ENCODE measurements around the gene TMEM236. TPM values are rescaled to one million over a fixed set of nuclear protein-coding genes. Genes with fewer than 3 reads are reported as not detected.
"Not testable (repeated sequence)": the region's sequence is repeated elsewhere in the genome, so short reads cannot be mapped to it uniquely, and the experiment has no call there.

Gene TMEM236, protein sequence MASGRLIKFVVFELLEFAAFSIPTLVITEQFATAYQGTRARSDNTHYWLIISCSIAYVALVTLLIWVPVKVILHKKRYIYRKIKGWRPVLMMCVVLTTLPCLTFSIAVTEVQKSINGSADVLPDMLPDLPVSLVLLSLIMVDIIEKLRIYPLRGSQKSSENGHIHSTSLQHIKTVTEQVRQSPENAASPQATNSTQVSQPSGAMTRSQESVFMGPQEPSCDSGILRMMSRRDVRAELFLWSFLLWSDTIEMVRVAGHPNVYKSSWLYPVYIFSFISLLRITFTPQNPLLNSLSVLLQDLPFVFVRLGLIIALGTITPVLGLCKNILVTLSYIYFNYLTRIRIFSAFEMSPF
- total RNA-seq: under 1 TPM; 0.04 TPM

- ChIA-PET CTCF (no interaction called here), POLR2A (no interaction called here)
Measured at GRCh38 chr10:17751781-17752445, at the start of gene TMEM236. Gene TMEM236, plus strand, starts transcription at chr10:17752201. Its CDS starts 95 bp downstream, at chr10:17752296.

DNA sequence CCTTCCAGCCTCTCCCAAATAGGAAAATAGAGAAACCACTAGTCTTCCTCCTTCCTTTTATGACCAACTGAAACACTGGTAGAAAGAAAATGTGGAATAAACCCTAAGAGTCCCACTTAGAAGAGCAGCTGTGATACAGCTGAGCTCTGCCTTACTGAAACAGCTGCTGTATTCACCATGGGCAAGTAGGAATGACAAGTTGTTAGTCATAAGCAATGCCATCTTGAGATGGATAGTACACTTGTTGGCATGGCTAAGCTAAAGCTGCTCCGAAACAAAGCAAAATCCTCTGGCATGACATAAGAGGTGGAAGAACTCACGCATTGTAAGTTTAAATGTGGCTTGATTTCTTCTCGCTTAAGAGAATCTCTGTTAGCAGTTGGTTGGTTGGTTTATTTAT, 48.3 kb upstream of the TMEM236 start:
- ChIA-PET POLR2A (no interaction called here), CTCF (no interaction called here)

DNA sequence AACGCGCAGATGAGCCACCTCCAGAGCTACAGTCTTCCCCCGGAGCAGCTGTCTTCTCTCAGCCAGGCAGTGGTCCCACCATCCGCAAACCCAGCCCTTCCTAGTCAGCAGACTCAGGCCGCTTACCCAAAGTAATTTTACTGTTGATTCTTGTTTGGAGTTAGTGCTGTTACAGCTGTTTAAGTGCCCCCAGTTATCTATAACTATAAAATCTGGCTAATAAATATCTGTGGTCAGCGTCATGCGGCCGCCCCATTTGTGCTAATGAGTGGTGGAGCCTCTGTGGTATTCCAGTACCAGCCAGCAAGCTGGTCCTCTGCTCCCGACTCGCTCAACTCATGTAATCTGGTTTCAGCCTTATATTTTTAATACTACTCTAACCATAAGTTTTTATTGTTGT, 43.2 kb upstream of the TMEM236 start:
- ChIA-PET CTCF (no interaction called here), POLR2A (no interaction called here)

DNA sequence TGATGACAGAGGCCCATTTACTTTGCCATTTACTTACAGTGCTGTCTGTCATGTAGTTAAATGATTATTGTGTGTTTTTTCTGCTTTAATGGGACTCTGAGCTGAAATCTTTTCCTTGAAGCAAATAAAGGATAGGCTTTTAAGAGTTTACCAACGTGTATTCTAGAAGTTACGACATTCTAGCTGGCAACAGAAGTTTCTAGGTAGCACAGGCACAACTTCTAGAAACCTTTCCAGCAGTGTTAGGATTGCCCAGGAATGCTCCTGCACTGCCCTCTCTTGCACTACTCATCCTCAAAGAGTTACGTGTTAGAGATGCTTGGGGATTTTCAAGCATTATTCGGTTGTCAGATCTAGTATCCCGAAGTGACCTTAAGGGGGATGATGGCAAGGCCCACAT, 42.5 kb upstream of the TMEM236 start:
- POLR2A ChIA-PET: no interaction called here
- CTCF ChIA-PET: no interaction called here

GRCh38 chr10:17710181-17710580, 41.8 kb upstream of the TMEM236 start:
- POLR2A ChIA-PET: no interaction called here
- CTCF ChIA-PET: no interaction called here

GRCh38 chr10:17712053-17712452, 39.9 kb upstream of the TMEM236 start:
- POLR2A ChIA-PET: no interaction called here
- CTCF ChIA-PET: no interaction called here

DNA sequence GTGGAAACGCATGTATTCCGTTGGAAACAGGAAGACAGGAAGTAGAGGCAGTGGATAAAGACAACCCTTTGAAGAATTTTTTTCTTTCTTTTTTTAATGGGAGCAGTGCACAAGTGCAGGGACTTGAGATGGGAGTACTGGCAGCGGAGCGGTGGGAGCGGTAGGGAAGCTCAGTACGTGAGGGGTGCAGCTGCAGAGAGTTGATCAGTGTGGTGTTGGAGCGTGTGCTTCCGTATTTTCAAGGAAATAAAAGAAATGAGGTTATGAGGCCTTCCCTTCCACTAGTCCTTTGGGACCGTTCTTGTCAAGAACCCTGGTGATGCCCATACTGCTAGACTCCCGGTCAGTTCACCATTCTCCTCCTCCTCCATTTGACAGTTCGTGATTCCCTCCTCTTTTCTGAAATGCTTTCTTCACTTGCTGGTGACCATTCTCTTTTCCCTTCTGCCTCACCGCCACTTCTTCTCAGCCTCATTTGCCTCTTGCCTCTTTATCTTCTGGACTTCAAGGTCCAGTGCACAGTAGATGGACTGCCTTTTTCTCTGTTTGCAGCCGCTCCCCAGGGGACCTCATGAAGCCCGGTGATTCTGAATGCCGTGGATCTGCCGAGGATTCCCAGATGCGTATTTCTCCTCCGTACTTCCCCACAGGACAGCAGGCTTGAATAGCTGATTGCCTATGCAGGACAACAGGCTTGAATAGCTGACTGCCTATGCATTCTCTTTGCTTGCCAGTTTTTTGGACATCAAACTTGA, 39.1 kb upstream of the TMEM236 start:
- CTCF ChIA-PET: no interaction called here
- POLR2A ChIA-PET: no interaction called here

GRCh38 chr10:17713758-17714157, 38.2 kb upstream of the TMEM236 start:
- POLR2A ChIA-PET: no interaction called here
- CTCF ChIA-PET: no interaction called here

- ChIA-PET POLR2A (no interaction called here), CTCF (no interaction called here)
Measured at GRCh38 chr10:17716161-17716560, 35.8 kb upstream of the TMEM236 start.

GRCh38 chr10:17722317-17723014, 29.5 kb upstream of the TMEM236 start:
- CTCF ChIA-PET, POLR2A ChIA-PET: not testable (repeated sequence)

DNA sequence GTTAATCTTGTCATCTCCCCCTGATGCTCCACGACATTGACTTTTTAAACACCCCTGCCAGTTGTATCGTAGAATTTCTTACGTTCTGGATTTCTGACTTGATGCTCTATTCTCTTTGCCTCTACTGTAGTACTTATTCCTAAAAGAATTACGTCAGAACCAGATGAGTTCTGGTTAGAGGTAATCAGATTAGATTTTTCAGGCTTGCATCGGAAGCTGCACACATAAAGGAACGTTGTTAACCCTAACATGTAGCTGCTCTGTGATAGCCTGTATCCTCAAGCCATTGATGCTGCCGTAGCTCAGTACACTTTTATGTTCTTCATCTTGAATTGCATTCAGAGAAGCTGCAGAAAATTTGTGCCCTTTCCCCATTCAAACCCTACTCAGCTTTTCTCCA, 26.3 kb upstream of the TMEM236 start:
- CTCF ChIA-PET: no interaction called here
- POLR2A ChIA-PET: no interaction called here

DNA sequence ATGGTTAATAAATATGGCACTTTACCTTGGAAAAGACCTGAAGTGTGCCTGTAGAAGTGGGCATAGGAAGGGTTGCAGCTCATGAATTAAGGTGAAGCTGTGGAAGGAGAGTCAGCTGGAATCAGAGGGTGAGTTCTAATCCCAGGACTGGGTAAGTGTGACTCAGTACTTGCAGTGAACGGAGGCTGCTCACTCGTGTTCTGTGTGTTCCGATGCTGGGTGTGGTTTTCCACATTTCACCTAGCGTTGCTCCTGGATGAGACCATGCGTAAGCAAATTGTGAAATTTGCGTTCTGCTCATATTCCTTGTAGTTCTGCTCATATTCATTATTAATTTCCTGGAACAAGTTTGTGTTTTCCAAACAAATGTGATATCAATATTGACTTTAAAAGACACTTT, 22.4 kb upstream of the TMEM236 start:
- ChIA-PET POLR2A (no interaction called here), CTCF (no interaction called here)

DNA sequence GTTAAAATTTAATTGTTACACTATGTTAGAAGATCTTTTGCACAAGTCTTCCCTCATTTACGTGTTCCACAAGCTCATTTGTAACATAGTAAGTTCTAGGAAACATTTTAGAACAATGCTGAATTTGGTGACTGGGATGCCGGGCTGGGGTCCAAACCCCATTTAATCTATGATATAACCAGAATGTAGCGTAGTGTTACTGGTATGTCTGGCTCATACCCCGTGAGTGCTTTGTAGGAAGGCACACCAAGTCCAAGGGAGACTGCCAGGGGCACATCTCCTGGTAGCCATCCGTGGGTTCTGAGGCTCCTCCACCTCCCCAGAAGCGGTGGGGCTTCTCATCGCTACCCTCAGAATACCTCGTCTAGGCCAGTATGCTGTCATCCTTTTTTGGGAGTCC, 21.3 kb upstream of the TMEM236 start:
- ChIA-PET CTCF (no interaction called here), POLR2A (interaction anchor here (0.7 kb wide), 1 partner anchor 556 kb away, joined by 3 read pairs; no protein-coding TSS in a partner anchor)

DNA sequence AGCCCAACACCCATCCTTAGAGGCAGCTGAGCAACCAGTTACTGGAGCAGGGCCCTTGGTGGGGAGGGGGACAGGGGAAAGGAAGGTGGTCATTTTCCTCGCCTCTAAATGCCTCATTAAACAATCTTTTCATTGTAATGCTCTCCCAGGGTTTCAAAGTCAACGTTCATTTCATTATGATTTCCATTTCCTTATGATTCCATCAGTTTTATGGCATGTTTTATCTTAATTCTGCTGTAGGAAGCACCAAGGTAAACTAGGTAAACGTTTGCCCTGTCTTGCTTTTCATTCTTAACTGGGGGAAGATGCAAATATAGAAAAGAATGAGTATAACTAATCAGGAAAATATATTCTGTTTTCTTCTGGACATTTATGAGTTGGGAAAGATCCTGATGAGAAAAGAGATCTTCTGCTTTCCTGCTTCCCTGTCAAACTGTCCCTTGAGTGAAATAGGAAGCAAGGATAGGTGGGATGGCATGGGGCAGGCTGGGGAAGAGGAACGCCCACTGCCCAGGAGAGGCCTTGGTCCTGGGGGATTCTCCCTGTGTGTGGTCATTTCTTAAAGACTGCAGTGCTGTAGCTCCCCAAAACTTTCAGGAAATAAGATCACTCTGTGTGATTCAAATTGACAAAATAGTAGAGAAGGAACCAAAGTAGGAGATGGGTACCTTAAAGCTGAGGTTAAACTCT, 20.5 kb upstream of the TMEM236 start:
- POLR2A ChIA-PET: no interaction called here
- CTCF ChIA-PET: no interaction called here

DNA sequence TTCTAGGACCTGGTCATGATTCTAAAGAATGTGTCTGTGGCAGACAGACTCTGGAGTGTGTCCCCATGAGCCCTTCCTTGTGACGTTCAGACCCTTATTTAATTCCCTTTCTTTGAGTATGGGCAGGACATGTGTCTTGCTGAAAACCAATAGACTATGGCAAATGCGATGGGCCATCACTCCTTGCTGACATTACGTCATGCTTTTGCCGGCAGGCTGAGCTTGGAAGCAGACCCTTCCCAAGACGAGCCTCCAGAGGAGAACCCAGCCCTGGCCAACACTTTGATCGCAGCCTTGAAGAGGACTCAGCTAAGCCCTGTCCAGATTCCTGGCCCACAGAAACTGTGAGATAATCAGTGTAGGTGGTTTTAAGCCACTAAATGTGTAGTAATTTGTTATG, 18.4 kb upstream of the TMEM236 start:
- ChIA-PET CTCF (interaction anchor here (1.2 kb wide), 1 partner anchor 14 kb away, joined by 3 read pairs; no protein-coding TSS in a partner anchor), POLR2A (no interaction called here)

DNA sequence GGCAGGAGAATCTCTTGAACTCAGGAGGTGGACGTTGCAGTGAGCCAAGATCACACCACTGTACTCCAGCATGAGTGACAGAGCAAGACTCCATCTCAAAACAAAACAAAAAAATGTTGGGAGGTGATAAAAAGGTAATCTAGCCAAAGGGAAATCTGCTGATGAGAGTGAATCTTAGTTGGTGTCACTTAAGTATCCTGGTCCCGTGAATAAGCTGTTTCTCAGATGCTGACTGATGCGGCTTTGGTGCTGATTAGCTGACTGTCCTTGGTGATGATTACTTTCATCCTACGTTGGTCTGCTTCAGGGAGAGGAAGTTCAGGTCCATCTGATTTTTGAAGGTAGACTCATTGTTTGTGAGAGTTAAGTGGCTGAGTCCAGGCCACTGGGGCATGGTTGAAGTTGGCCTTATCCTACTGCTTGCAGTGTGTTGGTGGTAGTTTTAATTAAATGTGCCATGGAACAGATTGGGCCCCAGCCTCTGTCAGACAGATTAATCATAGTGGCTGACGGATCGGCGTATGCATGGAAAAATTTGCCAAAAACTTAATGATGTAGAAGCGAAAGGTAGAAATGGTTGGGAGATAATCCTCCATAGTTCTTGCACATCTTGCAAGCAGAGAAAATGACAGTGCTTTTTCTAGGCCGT, 17.4 kb upstream of the TMEM236 start:
- POLR2A ChIA-PET: no interaction called here

DNA sequence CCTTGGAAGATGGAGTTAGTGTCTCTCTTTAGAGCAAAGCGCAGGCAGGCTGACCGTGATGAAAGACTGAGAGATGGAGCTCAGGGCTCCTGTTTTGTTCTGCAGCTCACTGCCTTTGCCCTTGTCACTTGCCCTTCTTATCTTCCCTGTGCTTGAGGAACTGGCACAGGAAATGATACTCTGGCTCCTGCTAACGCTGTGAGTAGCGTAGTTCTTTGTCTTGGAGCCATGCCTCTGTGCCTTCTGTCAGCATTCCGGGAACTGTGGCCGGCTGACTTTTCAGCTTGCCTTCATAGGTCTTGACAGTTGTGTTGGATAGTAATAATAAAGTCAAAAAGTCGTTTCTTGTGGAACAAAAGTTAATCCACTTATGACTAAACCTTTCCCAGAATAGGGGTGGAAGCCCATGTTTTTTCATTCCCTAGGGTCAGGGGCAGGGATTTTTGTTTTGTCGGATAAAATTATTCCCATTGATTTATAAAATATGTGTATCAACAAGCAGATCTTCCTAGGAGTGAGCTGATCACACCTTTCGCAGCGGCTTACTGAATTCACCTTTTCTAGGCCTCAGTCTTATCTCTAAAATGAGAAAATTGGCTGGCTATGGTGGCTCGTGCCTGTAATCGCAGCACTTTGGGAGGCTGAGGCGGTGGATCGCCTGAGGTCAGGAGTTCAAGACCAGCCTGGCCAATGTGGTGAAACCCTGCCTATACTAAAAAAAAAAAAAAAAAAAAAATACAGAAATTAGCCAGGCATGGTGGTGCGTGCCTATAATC, 16.6 kb upstream of the TMEM236 start:
- CTCF ChIA-PET: interaction anchor here (1.1 kb wide), 1 partner anchor 88 kb away, joined by 3 read pairs; no protein-coding TSS in a partner anchor
- POLR2A ChIA-PET: no interaction called here

More for the DNA sequence above, 17.4 kb upstream of the TMEM236 start:
- CTCF ChIA-PET: interaction anchor here (1.2 kb wide), 1 partner anchor 13 kb away, joined by 3 read pairs; no protein-coding TSS in a partner anchor

- POLR2A ChIA-PET: no interaction called here
Measured at GRCh38 chr10:17736223-17736622, 15.8 kb upstream of the TMEM236 start.

More at GRCh38 chr10:17736223-17736622, 15.8 kb upstream of the TMEM236 start:
- CTCF ChIA-PET: no interaction called here

Measured in activated CD8-positive, alpha-beta memory T cell treated with anti-CD3 and anti-CD28 coated beads for 36 hours (primary cell).